ENCODE data around the gene BTG2.

BTG2 gene

DNA sequence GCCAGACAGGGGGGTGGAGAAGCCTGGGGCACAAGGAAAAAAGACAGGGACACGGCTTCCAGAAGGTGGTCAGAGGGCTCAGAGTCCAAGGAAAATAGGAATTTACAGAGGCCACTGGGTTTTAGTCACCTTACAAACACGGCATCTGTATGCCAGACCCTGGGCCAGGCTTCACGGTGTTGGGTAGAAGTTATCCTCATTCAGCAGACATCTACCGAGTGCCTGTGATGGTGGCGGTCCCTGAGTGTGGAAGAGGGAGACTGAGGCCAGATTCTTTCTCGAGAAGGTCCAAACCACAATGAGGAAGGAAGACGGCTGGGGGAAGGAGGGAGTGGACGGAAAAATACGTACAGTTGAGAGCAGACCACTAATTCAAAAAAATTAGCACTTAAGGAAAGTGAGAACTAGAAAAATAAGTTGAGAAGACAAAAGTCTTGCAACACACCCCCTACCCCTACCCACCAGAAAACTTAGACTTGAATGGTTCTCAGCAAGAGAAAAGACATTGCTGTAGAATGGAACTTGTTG lies 864 bp upstream of the BTG2 start:
- TF ChIP-seq, protein P1, sequence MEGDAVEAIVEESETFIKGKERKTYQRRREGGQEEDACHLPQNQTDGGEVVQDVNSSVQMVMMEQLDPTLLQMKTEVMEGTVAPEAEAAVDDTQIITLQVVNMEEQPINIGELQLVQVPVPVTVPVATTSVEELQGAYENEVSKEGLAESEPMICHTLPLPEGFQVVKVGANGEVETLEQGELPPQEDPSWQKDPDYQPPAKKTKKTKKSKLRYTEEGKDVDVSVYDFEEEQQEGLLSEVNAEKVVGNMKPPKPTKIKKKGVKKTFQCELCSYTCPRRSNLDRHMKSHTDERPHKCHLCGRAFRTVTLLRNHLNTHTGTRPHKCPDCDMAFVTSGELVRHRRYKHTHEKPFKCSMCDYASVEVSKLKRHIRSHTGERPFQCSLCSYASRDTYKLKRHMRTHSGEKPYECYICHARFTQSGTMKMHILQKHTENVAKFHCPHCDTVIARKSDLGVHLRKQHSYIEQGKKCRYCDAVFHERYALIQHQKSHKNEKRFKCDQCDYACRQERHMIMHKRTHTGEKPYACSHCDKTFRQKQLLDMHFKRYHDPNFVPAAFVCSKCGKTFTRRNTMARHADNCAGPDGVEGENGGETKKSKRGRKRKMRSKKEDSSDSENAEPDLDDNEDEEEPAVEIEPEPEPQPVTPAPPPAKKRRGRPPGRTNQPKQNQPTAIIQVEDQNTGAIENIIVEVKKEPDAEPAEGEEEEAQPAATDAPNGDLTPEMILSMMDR (IDR thresholded peaks at IDR 0.05; ENCODE audit: low read depth, low read length, missing control alignments): no peak
- DNase-seq (ENCODE audit: extremely low read depth, low read depth): no peak
- peak overlapping the region; percentile 78 for H3K4me3 ChIP-seq (replicated peaks; ENCODE audit: low read depth, low read length)

- TF ChIP-seq, protein P1 (IDR thresholded peaks at IDR 0.05; ENCODE audit: low read depth, low read length, missing control alignments): no peak
- peak overlapping the region; percentile 78 for H3K4me3 ChIP-seq (replicated peaks; ENCODE audit: low read depth, low read length)
- no peak for DNase-seq (ENCODE audit: extremely low read depth, low read depth)
These were observed 430 bp downstream of the BTG2 start for GRCh38 chr1:203305809-203306088.

- peak; percentile 77 for DNase-seq (ENCODE audit: extremely low read depth, low read depth)
- TF ChIP-seq, protein P1 (IDR thresholded peaks at IDR 0.05; ENCODE audit: low read depth, low read length, missing control alignments): no peak
- peak overlapping the region; percentile 78 for H3K4me3 ChIP-seq (replicated peaks; ENCODE audit: low read depth, low read length)
These were observed 1.0 kb downstream of the BTG2 start for GRCh38 chr1:203306089-203306964.

DNA sequence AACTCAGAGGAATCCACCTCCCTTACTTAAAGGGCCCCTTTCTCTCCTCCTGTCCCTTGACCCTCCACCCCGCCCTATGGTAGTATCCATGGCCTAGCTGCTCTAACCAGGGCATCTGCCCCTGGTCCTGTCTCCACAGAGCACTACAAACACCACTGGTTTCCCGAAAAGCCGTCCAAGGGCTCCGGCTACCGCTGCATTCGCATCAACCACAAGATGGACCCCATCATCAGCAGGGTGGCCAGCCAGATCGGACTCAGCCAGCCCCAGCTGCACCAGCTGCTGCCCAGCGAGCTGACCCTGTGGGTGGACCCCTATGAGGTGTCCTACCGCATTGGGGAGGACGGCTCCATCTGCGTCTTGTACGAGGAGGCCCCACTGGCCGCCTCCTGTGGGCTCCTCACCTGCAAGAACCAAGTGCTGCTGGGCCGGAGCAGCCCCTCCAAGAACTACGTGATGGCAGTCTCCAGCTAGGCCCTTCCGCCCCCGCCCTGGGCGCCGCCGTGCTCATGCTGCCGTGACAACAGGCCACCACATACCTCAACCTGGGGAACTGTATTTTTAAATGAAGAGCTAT lies 1.7 kb downstream of the BTG2 start:
- TF ChIP-seq, protein P1 (IDR thresholded peaks at IDR 0.05; ENCODE audit: low read depth, low read length, missing control alignments): no peak
- no peak for DNase-seq (ENCODE audit: extremely low read depth, low read depth)
- peak overlapping the region; percentile 78 for H3K4me3 ChIP-seq (replicated peaks; ENCODE audit: low read depth, low read length)

DNA sequence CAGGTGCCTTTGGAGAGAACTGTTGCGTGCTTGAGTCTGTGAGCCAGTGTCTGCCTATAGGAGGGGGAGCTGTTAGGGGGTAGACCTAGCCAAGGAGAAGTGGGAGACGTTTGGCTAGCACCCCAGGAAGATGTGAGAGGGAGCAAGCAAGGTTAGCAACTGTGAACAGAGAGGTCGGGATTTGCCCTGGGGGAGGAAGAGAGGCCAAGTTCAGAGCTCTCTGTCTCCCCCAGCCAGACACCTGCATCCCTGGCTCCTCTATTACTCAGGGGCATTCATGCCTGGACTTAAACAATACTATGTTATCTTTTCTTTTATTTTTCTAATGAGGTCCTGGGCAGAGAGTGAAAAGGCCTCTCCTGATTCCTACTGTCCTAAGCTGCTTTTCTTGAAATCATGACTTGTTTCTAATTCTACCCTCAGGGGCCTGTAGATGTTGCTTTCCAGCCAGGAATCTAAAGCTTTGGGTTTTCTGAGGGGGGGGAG lies 2.4 kb downstream of the BTG2 start:
- DNase-seq (ENCODE audit: extremely low read depth, low read depth): no peak
- TF ChIP-seq, protein P1 (IDR thresholded peaks at IDR 0.05; ENCODE audit: low read depth, low read length, missing control alignments): no peak
- H3K4me3 ChIP-seq (replicated peaks; ENCODE audit: low read depth, low read length): peak overlapping the region; percentile 78

GRCh38 chr1:203308328-203308922 lies 3.1 kb downstream of the BTG2 start:
- peak overlapping the region; percentile 78 for H3K4me3 ChIP-seq (replicated peaks; ENCODE audit: low read depth, low read length)
- DNase-seq (ENCODE audit: extremely low read depth, low read depth): no peak
- TF ChIP-seq, protein P1 (IDR thresholded peaks at IDR 0.05; ENCODE audit: low read depth, low read length, missing control alignments): no peak
